ENCODE measurements around the gene MAGI1.

MAGI1 gene

GRCh38 chr3:65665915-65666314 is 372.8 kb downstream of the MAGI1 start:
- no peak for DNase-seq (ENCODE audit: extremely low read depth, low read depth)
- no peak for TF ChIP-seq CTCF (IDR thresholded peaks at IDR 0.05; ENCODE audit: low read depth, low read length)

- no peak for TF ChIP-seq CTCF (IDR thresholded peaks at IDR 0.05; ENCODE audit: low read depth, low read length)
- no peak for DNase-seq (ENCODE audit: extremely low read depth, low read depth)
These were observed 373.8 kb downstream of the MAGI1 start for GRCh38 chr3:65664931-65665330.

- DNase-seq (ENCODE audit: extremely low read depth, low read depth) = no peak
- TF ChIP-seq CTCF (IDR thresholded peaks at IDR 0.05; ENCODE audit: low read depth, low read length) = no peak
These were observed 374.3 kb downstream of the MAGI1 start for GRCh38 chr3:65664446-65664845.

GRCh38 chr3:65662095-65662494 is 376.6 kb downstream of the MAGI1 start:
- no peak for TF ChIP-seq CTCF (IDR thresholded peaks at IDR 0.05; ENCODE audit: low read depth, low read length)
- DNase-seq (ENCODE audit: extremely low read depth, low read depth) = no peak

GRCh38 chr3:65660000-65660598 is 378.6 kb downstream of the MAGI1 start:
- no peak for DNase-seq (ENCODE audit: extremely low read depth, low read depth)
- TF ChIP-seq CTCF (IDR thresholded peaks at IDR 0.05; ENCODE audit: low read depth, low read length) = no peak

GRCh38 chr3:65659396-65659795 is 379.3 kb downstream of the MAGI1 start:
- DNase-seq (ENCODE audit: extremely low read depth, low read depth) = no peak
- no peak for TF ChIP-seq CTCF (IDR thresholded peaks at IDR 0.05; ENCODE audit: low read depth, low read length)

- DNase-seq (ENCODE audit: extremely low read depth, low read depth) = no peak
- no peak for TF ChIP-seq CTCF (IDR thresholded peaks at IDR 0.05; ENCODE audit: low read depth, low read length)
These were observed 380.3 kb downstream of the MAGI1 start for GRCh38 chr3:65658401-65658800.
